ENCODE results near the gene CSF1. TPM values are rescaled to one million over a fixed set of nuclear protein-coding genes. Genes with fewer than 3 reads are reported as not detected.

The CSF1 gene
- total RNA-seq, 1 donor from 2014 or later = 16.0 TPM

Other genes starting within 250 kb of the CSF1 start
- 70.8 TPM for gene GSTM2, start 242.8 kb upstream of the CSF1 start, total RNA-seq
- gene GSTM1, start 223.0 kb upstream of the CSF1 start, total RNA-seq = not detected
- gene GSTM5, start 198.6 kb upstream of the CSF1 start, total RNA-seq = 2.6 TPM
- gene GSTM3, start 169.8 kb upstream of the CSF1 start, total RNA-seq = 112 TPM
- gene EPS8L3, start 146.9 kb upstream of the CSF1 start, total RNA-seq = not detected
- gene AHCYL1, start 73.9 kb downstream of the CSF1 start, total RNA-seq = 39.8 TPM
- gene STRIP1, start 123.8 kb downstream of the CSF1 start, total RNA-seq = 16.2 TPM
- gene ALX3, start 159.8 kb downstream of the CSF1 start, total RNA-seq = not detected
- gene UBL4B, start 201.6 kb downstream of the CSF1 start, total RNA-seq = not detected
- not detected for gene SLC6A17, start 239.6 kb downstream of the CSF1 start, total RNA-seq

Measured in Right ventricle myocardium superior (tissue), 1 donor.